Fibroblast of the aortic adventitia (primary cell): ENCODE measurements around the gene ADGRF4. TPM values are rescaled to one million over a fixed set of nuclear protein-coding genes. Genes with fewer than 3 reads are reported as not detected.

Experiments
- DNase-seq: peaks from one replicate; pipeline ENCODE4 v3.0.0-alpha.2; 2010; ENCODE audit warnings: low read depth
- H3K4me3 ChIP-seq: 2 replicates; pipeline ENCODE4 v1.5.1; 2011; ENCODE audit warnings: low read depth, mild to moderate bottlenecking, control low read depth, low read length, moderate library complexity
- total RNA-seq: library from RNA; depleted of rRNA; stranded (reverse); fragments of >200 nt; gene quantifications from 2 replicates; pipeline ENCODE4 v1.2.3, GENCODE V29; 2012; ENCODE audit warnings: low replicate concordance
- TF ChIP-seq, protein P1 (sequence below): IDR thresholded peaks from 2 replicates; pipeline ENCODE4 v1.5.1; 2011; ENCODE audit warnings: mild to moderate bottlenecking, low read length, control low read depth, inconsistent platforms; ENCODE audit not compliant: insufficient read depth

Gene ADGRF4
- total RNA-seq, 1 donor = 2.7 TPM

DNA sequence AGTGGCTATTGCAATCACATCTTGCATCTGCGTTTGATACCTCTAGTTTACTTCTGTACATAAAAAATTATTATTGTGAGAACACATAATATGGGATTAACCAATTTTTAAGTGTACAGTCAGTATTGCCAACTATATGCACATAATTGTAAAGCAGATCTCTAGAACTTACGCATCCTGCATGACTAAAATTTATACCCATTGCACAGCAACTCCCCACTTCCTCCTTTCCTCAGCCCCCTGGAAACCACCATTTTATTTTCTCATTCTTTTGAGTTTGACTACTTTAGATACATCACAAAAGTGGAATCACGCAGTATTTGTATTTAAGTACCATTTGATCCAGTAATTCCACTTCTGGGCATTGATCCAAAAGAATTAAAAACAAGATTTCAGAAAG lies 64.1 kb downstream of the ADGRF4 start:
- TF ChIP-seq, protein P1, sequence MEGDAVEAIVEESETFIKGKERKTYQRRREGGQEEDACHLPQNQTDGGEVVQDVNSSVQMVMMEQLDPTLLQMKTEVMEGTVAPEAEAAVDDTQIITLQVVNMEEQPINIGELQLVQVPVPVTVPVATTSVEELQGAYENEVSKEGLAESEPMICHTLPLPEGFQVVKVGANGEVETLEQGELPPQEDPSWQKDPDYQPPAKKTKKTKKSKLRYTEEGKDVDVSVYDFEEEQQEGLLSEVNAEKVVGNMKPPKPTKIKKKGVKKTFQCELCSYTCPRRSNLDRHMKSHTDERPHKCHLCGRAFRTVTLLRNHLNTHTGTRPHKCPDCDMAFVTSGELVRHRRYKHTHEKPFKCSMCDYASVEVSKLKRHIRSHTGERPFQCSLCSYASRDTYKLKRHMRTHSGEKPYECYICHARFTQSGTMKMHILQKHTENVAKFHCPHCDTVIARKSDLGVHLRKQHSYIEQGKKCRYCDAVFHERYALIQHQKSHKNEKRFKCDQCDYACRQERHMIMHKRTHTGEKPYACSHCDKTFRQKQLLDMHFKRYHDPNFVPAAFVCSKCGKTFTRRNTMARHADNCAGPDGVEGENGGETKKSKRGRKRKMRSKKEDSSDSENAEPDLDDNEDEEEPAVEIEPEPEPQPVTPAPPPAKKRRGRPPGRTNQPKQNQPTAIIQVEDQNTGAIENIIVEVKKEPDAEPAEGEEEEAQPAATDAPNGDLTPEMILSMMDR = no peak
- H3K4me3 ChIP-seq = no peak overlapping the region
- no peak for DNase-seq

DNA sequence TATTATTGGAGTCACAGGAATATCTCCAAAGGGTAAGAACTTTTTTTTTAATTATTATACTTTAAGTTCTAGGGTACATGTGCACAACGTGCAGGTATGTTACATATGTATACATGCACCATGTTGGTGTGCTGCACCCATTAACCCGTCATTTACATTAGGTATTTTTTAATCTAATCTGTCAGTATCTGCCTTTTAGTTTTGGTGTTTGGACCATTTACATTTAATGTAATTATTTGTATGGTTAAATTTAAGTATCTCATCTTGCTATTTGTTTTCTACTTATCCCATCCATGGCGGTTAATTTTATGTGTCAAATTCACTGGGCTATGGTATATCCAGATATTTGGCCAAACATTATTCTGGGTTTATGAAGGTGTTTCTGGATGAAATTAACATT lies 68.1 kb downstream of the ADGRF4 start:
- DNase-seq = no peak
- TF ChIP-seq, protein P1 = no peak

DNA sequence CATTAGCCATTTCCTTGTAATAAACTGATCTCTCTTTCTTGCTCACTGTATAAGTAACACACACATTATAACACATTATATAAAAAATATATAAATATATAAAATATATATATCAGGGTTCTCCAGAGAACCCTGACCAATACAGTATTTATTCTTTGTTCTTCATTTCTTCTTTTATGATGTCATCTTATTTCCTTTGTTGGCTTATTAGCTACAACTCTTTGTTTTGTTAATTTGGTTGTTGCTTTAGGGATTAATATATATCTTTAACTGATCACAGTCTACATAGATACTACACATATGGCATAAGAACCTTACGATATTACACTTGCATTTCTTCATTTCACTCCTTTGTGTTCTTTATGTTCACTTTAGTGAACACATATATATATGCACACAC lies 68.7 kb downstream of the ADGRF4 start:
- no peak overlapping the region for H3K4me3 ChIP-seq
- no peak for DNase-seq

More for the DNA sequence above, 68.1 kb downstream of the ADGRF4 start:
- no peak overlapping the region for H3K4me3 ChIP-seq

DNA sequence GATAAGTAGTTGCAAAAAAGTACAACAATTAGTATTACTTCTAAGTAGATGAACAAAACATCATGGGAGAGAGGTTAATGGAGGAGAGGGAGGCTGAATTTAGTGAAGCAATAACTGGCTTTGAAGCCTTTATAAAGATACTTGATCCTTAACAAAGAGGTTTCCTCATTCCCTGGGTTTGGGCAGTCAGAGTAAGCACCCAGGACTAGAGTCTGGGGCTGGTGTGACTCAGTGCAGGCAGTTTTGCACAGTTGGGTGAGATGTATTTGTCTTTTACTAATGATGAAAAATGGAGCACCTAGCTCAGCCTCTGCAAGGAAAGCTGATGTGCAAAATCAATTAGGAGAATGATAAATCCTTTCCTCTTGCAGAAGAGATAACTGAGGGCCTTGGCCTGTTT lies 71.6 kb downstream of the ADGRF4 start:
- TF ChIP-seq, protein P1 = no peak
- no peak overlapping the region for H3K4me3 ChIP-seq
- DNase-seq = no peak

More for the DNA sequence above, 68.7 kb downstream of the ADGRF4 start:
- TF ChIP-seq, protein P1 = no peak

Other genes starting within 250 kb of the ADGRF4 start
- gene CD2AP, start 220.8 kb upstream of the ADGRF4 start, total RNA-seq = 33.3 and 41.2 TPM in 2 replicates
- gene OPN5, start 83.5 kb downstream of the ADGRF4 start, total RNA-seq = under 0.01 TPM in 1 of 2 replicates, not detected in the other